ENCODE data around the gene ATP5PD. TPM values are rescaled to one million over a fixed set of nuclear protein-coding genes. Genes with fewer than 3 reads are reported as not detected.

ATP5PD gene
- total and polyA plus RNA-seq, 2 donors (not counting 1 experiment from before 2014, with no cell fraction given), result 92.1 to 101 TPM

GRCh38 chr17:75034236-75034908 is 12.4 kb downstream of the ATP5PD start:
- Histone ChIP-seq H4K20me1 (ENCODE audit: control insufficient read depth, insufficient read depth, low read length, poor library complexity, severe bottlenecking) (no peaks in the 10 kb centered on the region), H3K27ac (ENCODE audit: low read length in 2 of 2) (peak overlapping the region in 1 of 2 donors; percentile 69), H2AFZ (ENCODE audit: insufficient read depth, low read depth, low read length, poor library complexity, severe bottlenecking) (peak overlapping the region; percentile 72), H3K27me3 (replicated peaks in 1 of 4; ENCODE audit: control extremely low read depth in 1 of 4, control insufficient read depth in 3 of 4, insufficient read depth in 4 of 4, low read length in 3 of 4) (no peaks in the 10 kb centered on the region), H3K4me2 (replicated peaks; ENCODE audit: low read depth, low read length, poor library complexity, severe bottlenecking) (peak overlapping the region; percentile 85), H3K9me3 (ENCODE audit: control extremely low read depth in 1 of 3, control insufficient read depth in 2 of 3, insufficient read depth in 1 of 3, low read length in 2 of 3) (peaks cover 0 to 4% (median 0%) of the 10 kb centered on the region in 3 donors), H3K9ac (ENCODE audit: low read length) (peak overlapping the region; percentile 75), H3K4me1 (ENCODE audit: control insufficient read depth in 2 of 2, insufficient read depth in 2 of 2, low read length in 2 of 2) (peaks cover 15 to 34% of the 10 kb centered on the region in 2 donors), H3K79me2 (ENCODE audit: control insufficient read depth, insufficient read depth, low read length) (no peaks in the 10 kb centered on the region), H3K36me3 (replicated peaks in 1 of 2; ENCODE audit: control extremely low read depth in 1 of 2, control insufficient read depth in 1 of 2, extremely low read depth in 1 of 2, insufficient read depth in 2 of 2, low read length in 1 of 2) (peaks cover 3 to 6% of the 10 kb centered on the region in 2 experiments), H3K4me3 (ENCODE audit: control extremely low read depth in 1 of 5, extremely low read depth in 1 of 5, insufficient read depth in 1 of 5, low read depth in 2 of 5, low read length in 4 of 5) (peak overlapping the region; percentile 59 to 81 (median 71))
- Mint-ChIP-seq H3K4me3 (peak overlapping the region; percentile 99), H3K4me1 (peaks cover 34% of the 10 kb centered on the region), H3K27ac (peak overlapping the region; percentile 97), H3K9me3 (ENCODE audit: insufficient read depth) (peaks cover 2% of the 10 kb centered on the region), H3K27me3 (no peaks in the 10 kb centered on the region)
- POLR2A ChIA-PET, result interaction anchor here (0.7 to 1.6 kb wide), 6 partner anchors 12 to 285 kb away, joined by 3 to 6 read pairs (median 4); partner anchors contain the start of genes MRPL58 and SLC25A19
- CTCF ChIA-PET, result interaction anchor here (1.0 to 1.9 kb wide), 4 partner anchors 22 to 96 kb away, joined by 3 to 10 read pairs (median 6); partner anchors contain the start of gene MRPL58
- intact Hi-C loops (cut with micrococcal nuclease), result loop anchor here (1.0 kb wide), 2 partner anchors 12 to 22 kb away; partner anchors contain the start of genes ATP5PD and MRPL58
- WGBS (ENCODE audit: insufficient coverage), result under 1% methylated on average over 43 of the region's 43 CpGs
- DNase-seq (peak; percentile 87), ATAC-seq (ENCODE audit: low read depth) (peak; percentile 70)
- TF ChIP-seq EZH2 (IDR thresholded peaks at IDR 0.05; ENCODE audit: borderline replicate concordance, insufficient read depth, low read depth, low read length, poor library complexity, severe bottlenecking) (no peak), CTCF (IDR thresholded peaks at IDR 0.05) (no peak)

Measured in B cell (primary cell).